GM12801 (cell line): Measurements from ENCODE around the gene TFAP2D.

Experiments
- TF ChIP-seq, protein P1 (sequence below): IDR thresholded peaks from one replicate; pipeline ENCODE4 v1.5.1; 2011; ENCODE audit warnings: control low read depth; ENCODE audit not compliant: insufficient read length; ENCODE audit errors: extremely low read depth

TFAP2D gene

DNA sequence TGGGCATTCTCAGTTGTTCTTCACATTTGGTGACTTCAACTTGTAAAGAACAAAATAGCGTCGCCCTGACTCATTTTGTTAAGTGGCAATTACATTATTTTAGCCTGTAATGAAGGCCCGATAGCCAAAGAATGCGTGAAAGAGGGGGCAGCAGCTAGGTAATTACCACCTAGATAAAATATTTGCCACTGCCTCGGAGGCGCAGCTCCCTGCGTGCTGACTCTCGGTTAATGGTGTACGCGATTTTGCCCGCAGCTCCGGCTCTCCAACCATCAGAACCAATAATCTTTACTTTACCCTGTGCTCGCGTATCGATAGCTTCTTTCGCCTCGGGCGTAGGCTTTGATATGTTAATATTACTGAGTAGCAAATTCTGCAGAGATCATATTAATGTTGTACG lies 8.7 kb downstream of the TFAP2D start:
- TF ChIP-seq, protein P1, sequence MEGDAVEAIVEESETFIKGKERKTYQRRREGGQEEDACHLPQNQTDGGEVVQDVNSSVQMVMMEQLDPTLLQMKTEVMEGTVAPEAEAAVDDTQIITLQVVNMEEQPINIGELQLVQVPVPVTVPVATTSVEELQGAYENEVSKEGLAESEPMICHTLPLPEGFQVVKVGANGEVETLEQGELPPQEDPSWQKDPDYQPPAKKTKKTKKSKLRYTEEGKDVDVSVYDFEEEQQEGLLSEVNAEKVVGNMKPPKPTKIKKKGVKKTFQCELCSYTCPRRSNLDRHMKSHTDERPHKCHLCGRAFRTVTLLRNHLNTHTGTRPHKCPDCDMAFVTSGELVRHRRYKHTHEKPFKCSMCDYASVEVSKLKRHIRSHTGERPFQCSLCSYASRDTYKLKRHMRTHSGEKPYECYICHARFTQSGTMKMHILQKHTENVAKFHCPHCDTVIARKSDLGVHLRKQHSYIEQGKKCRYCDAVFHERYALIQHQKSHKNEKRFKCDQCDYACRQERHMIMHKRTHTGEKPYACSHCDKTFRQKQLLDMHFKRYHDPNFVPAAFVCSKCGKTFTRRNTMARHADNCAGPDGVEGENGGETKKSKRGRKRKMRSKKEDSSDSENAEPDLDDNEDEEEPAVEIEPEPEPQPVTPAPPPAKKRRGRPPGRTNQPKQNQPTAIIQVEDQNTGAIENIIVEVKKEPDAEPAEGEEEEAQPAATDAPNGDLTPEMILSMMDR: no peak

DNA sequence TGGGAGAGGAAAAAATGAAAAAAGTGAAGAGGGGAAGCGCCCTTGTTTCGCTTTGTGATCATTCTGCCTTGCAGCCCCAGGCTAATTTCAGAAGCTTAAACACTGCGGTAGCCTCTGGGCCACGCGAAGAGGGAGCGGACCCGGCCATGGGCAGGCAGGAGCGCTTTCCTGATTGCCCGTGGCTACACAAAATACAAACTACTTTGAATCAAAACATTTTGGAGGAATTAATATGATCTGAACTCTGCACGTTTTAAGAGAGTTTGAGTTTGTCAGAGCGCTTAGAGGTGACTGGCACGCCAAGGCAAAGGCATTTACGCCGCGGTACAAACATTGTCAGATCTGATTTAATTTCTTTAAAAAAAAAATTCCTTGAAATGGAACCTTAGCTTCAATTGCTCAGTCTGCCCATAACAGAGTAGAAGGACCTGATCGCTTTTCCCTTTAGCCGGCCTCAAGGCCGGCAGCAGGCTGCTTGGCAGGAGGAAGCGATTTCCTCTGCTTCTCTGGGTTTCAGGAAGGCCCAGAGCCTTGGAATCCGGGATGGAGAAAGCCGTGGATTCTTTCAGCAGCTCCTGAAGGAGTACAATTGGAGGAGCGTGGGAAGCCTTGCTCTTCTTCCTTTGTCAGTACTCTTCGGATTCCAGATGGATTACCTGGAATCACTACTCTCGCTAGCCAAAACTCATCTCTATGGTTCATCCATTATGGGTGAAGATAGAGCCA lies 9.7 kb downstream of the TFAP2D start:
- TF ChIP-seq, protein P1: no peak

DNA sequence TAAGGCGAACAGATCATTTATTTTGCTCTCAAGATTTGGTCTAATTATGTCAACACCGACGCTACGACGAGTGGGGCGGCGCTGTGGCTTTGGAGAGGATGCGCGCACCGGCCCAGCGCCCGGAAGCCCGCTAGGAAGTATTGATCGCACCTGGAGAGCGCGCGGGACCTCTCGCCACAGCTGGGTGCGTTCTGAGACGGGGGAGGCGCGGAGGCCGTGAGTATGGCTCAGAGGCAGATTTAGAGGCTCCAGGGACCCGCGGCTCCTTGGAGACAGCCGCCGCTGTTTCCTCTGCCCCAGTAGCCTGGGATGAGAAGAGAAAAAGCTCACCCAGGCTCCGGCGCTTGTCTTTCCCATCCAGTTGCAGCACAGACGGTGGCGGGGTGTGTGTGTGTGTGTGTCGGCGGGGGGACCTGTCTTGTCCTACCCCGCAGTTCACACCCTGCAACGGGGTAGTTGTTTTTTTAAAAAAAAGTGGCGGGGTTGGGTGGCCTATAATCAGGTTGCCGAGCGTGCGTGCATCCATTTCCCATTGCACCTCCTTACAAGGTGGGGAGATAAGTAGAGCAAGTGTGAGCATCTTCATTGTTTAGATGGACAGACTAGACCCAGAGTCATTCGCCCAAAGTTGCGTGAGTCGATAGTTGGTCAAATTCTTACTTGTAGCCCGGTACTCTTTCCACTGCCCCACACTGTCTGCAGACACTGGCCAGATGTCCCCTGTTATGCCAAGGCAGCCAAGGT lies 11.2 kb downstream of the TFAP2D start:
- TF ChIP-seq, protein P1: no peak

DNA sequence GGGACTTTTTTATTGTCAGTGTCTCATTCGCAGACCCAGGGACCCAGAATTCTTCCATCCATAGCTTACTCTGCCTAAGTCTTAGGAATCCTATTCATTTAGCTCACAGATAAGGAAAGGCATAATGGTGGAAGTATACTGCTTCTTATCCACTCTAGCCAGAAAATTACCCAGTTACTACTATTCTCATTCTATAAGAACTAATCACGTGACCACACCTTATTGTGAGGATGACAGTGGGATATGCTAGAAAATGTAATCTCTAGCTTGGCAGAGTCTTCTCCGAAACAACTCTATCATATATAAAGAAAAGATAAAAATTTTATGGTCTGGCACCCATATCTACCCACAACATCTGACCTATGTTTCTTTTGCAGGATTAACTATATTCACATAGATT lies 21.2 kb downstream of the TFAP2D start:
- TF ChIP-seq, protein P1: no peak

DNA sequence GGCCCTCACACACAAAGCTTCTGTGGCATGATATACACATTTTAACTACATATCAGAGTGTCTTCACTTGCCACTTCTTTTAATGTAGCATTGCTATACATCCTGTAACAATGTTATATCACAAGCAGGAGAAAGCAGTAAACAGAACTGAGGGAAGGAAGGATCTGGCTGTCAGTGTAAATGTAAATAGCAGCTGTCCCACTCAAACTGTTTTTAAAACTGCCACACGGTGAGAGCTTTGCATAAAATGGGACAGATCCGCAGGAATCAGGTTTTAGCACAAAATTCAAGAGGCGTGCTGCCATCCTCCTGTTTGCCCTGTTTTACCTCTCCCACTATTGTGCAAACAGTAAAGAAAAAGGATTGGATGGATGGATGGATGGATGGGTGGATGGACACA lies 28.8 kb downstream of the TFAP2D start:
- TF ChIP-seq, protein P1: no peak

DNA sequence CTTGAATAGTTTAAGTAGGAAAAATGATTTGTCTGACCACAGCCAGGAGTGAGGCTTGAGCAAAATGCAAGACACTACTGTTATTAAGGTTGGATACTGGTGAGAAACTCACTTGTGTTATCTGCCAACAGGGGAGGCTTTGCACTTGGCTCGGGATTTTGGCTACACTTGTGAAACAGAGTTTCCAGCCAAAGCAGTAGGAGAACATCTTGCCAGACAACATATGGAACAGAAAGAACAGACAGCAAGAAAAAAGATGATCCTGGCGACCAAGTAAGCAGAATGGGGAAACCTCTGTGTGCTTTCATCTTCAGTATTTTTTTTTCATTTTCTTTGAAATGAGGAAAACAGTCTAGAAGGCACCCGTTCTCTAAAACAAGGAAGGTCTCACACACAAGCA lies 31.6 kb downstream of the TFAP2D start:
- TF ChIP-seq, protein P1: no peak

DNA sequence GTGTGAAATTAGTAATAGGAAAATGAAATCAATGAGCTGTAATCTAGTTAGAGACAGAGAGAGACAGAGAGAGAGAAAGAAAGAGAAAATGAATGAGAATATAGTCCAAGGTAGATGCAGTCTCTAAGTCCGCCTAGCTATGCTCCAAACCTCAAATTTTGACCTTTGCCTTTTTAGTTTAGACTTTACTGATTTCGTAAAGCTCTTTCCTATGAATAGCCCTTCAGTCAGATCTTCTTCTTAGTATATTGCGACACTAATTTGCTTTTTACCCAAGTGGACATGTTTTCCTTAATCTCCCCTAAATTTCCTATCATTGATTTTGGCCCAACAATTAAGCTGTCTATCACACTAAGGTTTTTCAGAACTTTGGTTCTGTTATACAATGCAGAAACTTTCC lies 49.5 kb downstream of the TFAP2D start:
- TF ChIP-seq, protein P1: no peak
